Activated CD4-positive, alpha-beta memory T cell treated with anti-CD3 and anti-CD28 coated beads, Interleukin-2, amount 10 ng/mL, durations not matched to agents 7 days and 5 days (primary cell): ENCODE data around the gene PCSK1. TPM values are rescaled to one million over a fixed set of nuclear protein-coding genes. Genes with fewer than 3 reads are reported as not detected.
"Not testable (repeated sequence)": the region's sequence is repeated elsewhere in the genome, so short reads cannot be mapped to it uniquely, and the experiment has no call there.

Experiments used
- CTCF ChIA-PET: fragments of 350-600 bp; sonication (Branson Sonifier 250); formaldehyde crosslinking; loops from one replicate; lab custom pipeline; 2021; ENCODE audit warnings: antibody characterized with exemption, inconsistent platforms; lab: Charles Lee
- POLR2A ChIA-PET: fragments of 350-600 bp; sonication (Branson Sonifier 250); formaldehyde crosslinking; loops from one replicate; lab custom pipeline; 2021; ENCODE audit warnings: antibody characterized with exemption; lab: Charles Lee
- DNase-seq: peaks from one replicate; pipeline ENCODE4 v3.0.0-alpha.2; 2020
- H3K27ac Mint-ChIP-seq: one replicate; pipeline ENCODE4 v1.8.0; 2021; ENCODE audit warnings: mild to moderate bottlenecking, mixed read lengths
- H3K27me3 Mint-ChIP-seq: one replicate; pipeline ENCODE4 v1.8.0; 2021; ENCODE audit warnings: mixed read lengths
- H3K36me3 Mint-ChIP-seq: one replicate; pipeline ENCODE4 v1.8.0; 2021; ENCODE audit warnings: low read depth, mixed read lengths
- H3K4me1 Mint-ChIP-seq: one replicate; pipeline ENCODE4 v1.8.0; 2021; ENCODE audit warnings: mixed read lengths
- H3K4me3 Mint-ChIP-seq: one replicate; pipeline ENCODE4 v1.8.0; 2021; ENCODE audit warnings: mild to moderate bottlenecking, mixed read lengths
- H3K9me3 Mint-ChIP-seq: one replicate; pipeline ENCODE4 v1.8.0; 2021; ENCODE audit warnings: mixed read lengths
- total RNA-seq, 2 experiments: library from RNA; stranded (reverse); gene quantifications; one replicate each; pipeline ENCODE4 v1.2.3, GENCODE V29; 2021

PCSK1 gene
- total RNA-seq, 2 experiments from 2014 or later, result not detected

- Mint-ChIP-seq H3K36me3 (no peaks in the 10 kb centered on the region), H3K9me3 (no peaks in the 10 kb centered on the region), H3K27ac (no peak overlapping the region), H3K4me3 (no peak overlapping the region), H3K4me1 (no peaks in the 10 kb centered on the region), H3K27me3 (peaks cover 4% of the 10 kb centered on the region)
- POLR2A ChIA-PET, result no interaction called here
- CTCF ChIA-PET, result no interaction called here
- no peak for DNase-seq
These were observed 23.0 kb downstream of the PCSK1 start for GRCh38 chr5:96410013-96410412.

DNA sequence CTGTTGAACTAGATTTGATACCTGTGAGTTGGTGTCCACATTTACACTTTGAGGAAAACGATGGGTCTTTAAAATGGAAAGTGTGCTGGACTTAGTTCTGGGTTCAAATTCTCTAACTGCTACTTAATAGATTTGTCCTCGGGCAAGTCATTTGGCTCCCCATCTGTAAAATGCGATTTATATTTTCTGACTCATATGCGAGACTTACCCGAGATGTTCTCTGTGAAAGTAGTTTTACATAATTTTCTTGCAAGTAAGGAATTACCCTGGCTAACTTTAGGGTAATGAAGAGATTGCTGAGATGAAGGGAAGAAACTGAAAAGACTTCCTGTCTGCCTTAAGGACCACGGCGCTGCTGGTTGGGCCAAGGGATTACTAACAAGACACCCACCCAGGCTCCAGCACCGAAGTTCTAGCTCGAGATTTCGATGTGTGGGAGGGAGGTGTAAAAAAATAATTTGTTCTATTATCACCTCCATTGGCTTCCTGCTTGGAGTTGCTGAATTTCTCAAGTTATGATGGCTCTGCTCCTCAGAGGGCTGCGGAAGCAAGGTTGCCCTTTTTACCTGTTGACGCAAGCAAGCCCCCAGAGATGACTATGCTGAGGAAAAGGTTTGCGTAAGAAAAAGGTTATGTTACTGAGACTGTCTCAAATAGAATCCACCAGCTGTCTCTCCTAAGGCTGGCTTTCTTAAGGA is 24.1 kb downstream of the PCSK1 start:
- Mint-ChIP-seq H3K4me3 (no peak overlapping the region), H3K4me1 (no peaks in the 10 kb centered on the region)
- CTCF ChIA-PET, result no interaction called here

GRCh38 chr5:96408210-96408777 is 24.8 kb downstream of the PCSK1 start:
- POLR2A ChIA-PET, result no interaction called here
- DNase-seq, result no peak
- Mint-ChIP-seq H3K27ac (no peak overlapping the region), H3K4me3 (no peak overlapping the region), H3K36me3 (no peaks in the 10 kb centered on the region), H3K4me1 (no peaks in the 10 kb centered on the region), H3K27me3 (peaks cover 6% of the 10 kb centered on the region), H3K9me3 (no peaks in the 10 kb centered on the region)
- CTCF ChIA-PET, result no interaction called here

More for the DNA sequence above, 24.1 kb downstream of the PCSK1 start:
- Mint-ChIP-seq H3K27ac (no peak overlapping the region), H3K27me3 (peaks cover 6% of the 10 kb centered on the region), H3K36me3 (no peaks in the 10 kb centered on the region), H3K9me3 (no peaks in the 10 kb centered on the region)
- DNase-seq, result no peak
- POLR2A ChIA-PET, result no interaction called here

- Mint-ChIP-seq H3K36me3 (no peaks in the 10 kb centered on the region), H3K27me3 (peaks cover 6% of the 10 kb centered on the region), H3K9me3 (no peaks in the 10 kb centered on the region), H3K27ac (no peak overlapping the region), H3K4me1 (no peaks in the 10 kb centered on the region), H3K4me3 (no peak overlapping the region)
- CTCF ChIA-PET, result no interaction called here
- POLR2A ChIA-PET, result no interaction called here
- no peak for DNase-seq
These were observed 25.6 kb downstream of the PCSK1 start for GRCh38 chr5:96407436-96407835.

GRCh38 chr5:96404191-96404867 is 28.7 kb downstream of the PCSK1 start:
- DNase-seq, result no peak
- Mint-ChIP-seq H3K4me3 (no peak overlapping the region), H3K27ac (no peak overlapping the region), H3K9me3 (no peaks in the 10 kb centered on the region), H3K4me1 (no peaks in the 10 kb centered on the region), H3K36me3 (no peaks in the 10 kb centered on the region), H3K27me3 (peaks cover 3% of the 10 kb centered on the region)
- POLR2A ChIA-PET, result no interaction called here
- CTCF ChIA-PET, result no interaction called here

GRCh38 chr5:96402500-96402899 is 30.5 kb downstream of the PCSK1 start:
- Mint-ChIP-seq H3K27ac (no peak overlapping the region), H3K4me1 (no peaks in the 10 kb centered on the region)

GRCh38 chr5:96396878-96397277 is 36.2 kb downstream of the PCSK1 start:
- ChIA-PET POLR2A (no interaction called here), CTCF (interaction anchor here (1.1 to 1.2 kb wide), 2 partner anchors 52 to 206 kb away, joined by 3 read pairs; no protein-coding TSS in a partner anchor)
- H3K36me3 Mint-ChIP-seq, result no peaks in the 10 kb centered on the region
- no peaks in the 10 kb centered on the region for H3K9me3 Mint-ChIP-seq
- no peak overlapping the region for H3K27ac Mint-ChIP-seq
- peaks cover 11% of the 10 kb centered on the region for H3K27me3 Mint-ChIP-seq
- no peak for DNase-seq
- H3K4me1 Mint-ChIP-seq, result no peaks in the 10 kb centered on the region
- H3K4me3 Mint-ChIP-seq, result no peak overlapping the region

More at GRCh38 chr5:96402500-96402899, 30.5 kb downstream of the PCSK1 start:
- no peaks in the 10 kb centered on the region for H3K36me3 Mint-ChIP-seq
- no peak for DNase-seq
- POLR2A ChIA-PET, result no interaction called here
- H3K9me3 Mint-ChIP-seq, result no peaks in the 10 kb centered on the region
- CTCF ChIA-PET, result no interaction called here
- H3K4me3 Mint-ChIP-seq, result no peak overlapping the region
- H3K27me3 Mint-ChIP-seq, result peaks cover 8% of the 10 kb centered on the region

DNA sequence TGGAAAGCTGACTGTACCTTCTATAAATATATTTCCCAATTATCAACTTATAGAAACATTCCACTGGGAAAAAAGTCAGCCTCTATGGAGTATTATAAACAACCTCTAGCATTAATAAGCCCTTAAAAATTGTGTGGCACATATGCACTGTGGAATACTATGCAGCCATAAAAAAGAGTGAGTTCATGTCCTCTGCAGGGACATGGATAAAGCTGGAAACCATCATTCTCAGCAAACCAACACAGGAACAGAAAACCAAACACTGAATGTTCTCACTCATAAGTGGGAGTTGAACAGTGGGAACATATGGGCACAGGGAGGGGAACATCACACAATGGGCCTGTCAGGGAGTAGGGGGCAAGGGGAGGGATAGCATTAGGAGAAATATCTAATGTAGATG is 37.8 kb downstream of the PCSK1 start:
- H3K4me1 Mint-ChIP-seq, CTCF ChIA-PET, H3K27ac Mint-ChIP-seq, H3K4me3 Mint-ChIP-seq, H3K9me3 Mint-ChIP-seq, H3K36me3 Mint-ChIP-seq, DNase-seq, POLR2A ChIA-PET: not testable (repeated sequence)
- H3K27me3 Mint-ChIP-seq, result peaks cover 15% of the 10 kb centered on the region

- Mint-ChIP-seq H3K4me1 (no peaks in the 10 kb centered on the region), H3K36me3 (no peaks in the 10 kb centered on the region), H3K27ac (no peak overlapping the region), H3K27me3 (peaks cover 16% of the 10 kb centered on the region), H3K9me3 (no peaks in the 10 kb centered on the region), H3K4me3 (no peak overlapping the region)
- ChIA-PET CTCF (no interaction called here), POLR2A (no interaction called here)
- DNase-seq, result no peak
These were observed 41.1 kb downstream of the PCSK1 start for GRCh38 chr5:96391921-96392320.

DNA sequence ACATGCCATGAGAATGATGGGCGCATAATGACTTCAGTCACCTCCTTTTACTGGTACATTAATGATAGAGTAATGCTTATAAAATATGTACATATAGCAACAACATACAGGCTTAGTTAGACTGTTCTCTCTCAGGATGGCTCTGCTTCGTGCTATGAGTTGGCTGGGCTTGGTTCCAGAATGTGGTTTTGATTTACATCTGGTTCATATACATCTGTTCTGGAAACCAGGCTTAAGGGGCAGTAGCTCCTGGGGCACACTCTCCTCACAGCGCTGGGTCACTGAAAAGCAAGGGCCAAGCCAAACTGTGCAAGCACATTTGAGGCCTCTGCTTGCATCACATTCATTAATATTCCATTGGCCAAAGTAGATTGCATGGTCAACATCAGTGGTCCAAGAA is 44.9 kb downstream of the PCSK1 start:
- CTCF ChIA-PET, result no interaction called here
- DNase-seq, result no peak
- Mint-ChIP-seq H3K36me3 (no peaks in the 10 kb centered on the region), H3K9me3 (no peaks in the 10 kb centered on the region), H3K27ac (no peak overlapping the region), H3K4me1 (no peaks in the 10 kb centered on the region), H3K27me3 (peaks cover 20% of the 10 kb centered on the region), H3K4me3 (no peak overlapping the region)
- POLR2A ChIA-PET, result no interaction called here

DNA sequence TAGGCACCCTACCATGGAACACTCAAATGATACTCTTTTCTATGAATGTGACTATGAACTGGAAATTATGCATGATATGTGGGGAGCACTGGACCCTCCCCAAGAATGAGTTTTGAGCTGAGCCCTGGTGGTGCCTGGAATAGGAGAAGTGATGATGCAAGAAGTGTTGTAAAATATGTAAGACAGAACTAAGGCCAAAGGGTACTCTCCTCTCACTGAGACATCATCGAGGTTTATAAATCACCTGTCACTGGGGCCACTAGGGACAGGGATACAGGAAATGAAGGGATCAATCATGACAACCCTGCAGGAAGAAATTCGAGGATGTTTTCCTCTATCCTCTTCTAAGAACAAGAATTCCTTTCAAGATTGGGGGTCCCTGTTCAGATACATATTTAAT is 45.4 kb downstream of the PCSK1 start:
- H3K9me3 Mint-ChIP-seq, result no peaks in the 10 kb centered on the region
- no peaks in the 10 kb centered on the region for H3K4me1 Mint-ChIP-seq
- no peak for DNase-seq
- H3K4me3 Mint-ChIP-seq, result no peak overlapping the region
- POLR2A ChIA-PET, result no interaction called here
- no peaks in the 10 kb centered on the region for H3K36me3 Mint-ChIP-seq
- H3K27ac Mint-ChIP-seq, result no peak overlapping the region
- peaks cover 21% of the 10 kb centered on the region for H3K27me3 Mint-ChIP-seq
- CTCF ChIA-PET, result no interaction called here

DNA sequence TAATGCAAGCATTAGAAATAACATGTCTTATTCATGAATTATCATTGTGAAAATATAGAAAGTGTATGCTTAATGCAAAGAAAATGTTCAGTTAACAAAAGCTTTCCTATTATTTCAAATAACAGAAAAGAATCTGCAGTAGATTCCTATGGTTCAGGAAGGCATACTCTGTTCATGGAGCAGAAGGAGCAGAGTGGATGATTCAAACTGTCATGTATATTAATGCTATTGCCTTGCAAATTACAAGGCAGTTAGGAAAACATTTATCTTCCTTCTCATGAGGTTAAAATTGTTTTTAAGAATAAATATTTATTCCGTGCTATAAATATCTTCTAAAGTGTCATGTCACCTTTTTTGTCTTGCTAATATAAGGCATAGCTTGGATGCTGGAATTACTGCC is 47.5 kb downstream of the PCSK1 start:
- no peak overlapping the region for H3K4me3 Mint-ChIP-seq
- ChIA-PET CTCF (no interaction called here), POLR2A (no interaction called here)
- H3K4me1 Mint-ChIP-seq, result no peaks in the 10 kb centered on the region
- H3K27me3 Mint-ChIP-seq, result peaks cover 23% of the 10 kb centered on the region
- no peaks in the 10 kb centered on the region for H3K36me3 Mint-ChIP-seq
- no peaks in the 10 kb centered on the region for H3K9me3 Mint-ChIP-seq
- no peak overlapping the region for H3K27ac Mint-ChIP-seq
- DNase-seq, result no peak

GRCh38 chr5:96384353-96384752 is 48.7 kb downstream of the PCSK1 start:
- ChIA-PET POLR2A (no interaction called here), CTCF (no interaction called here)
- Mint-ChIP-seq H3K4me3 (no peak overlapping the region), H3K9me3 (no peaks in the 10 kb centered on the region), H3K4me1 (no peaks in the 10 kb centered on the region), H3K27ac (no peak overlapping the region), H3K36me3 (no peaks in the 10 kb centered on the region), H3K27me3 (peaks cover 22% of the 10 kb centered on the region)
- no peak for DNase-seq
